Gastroesophageal sphincter (tissue), 4 donors: ENCODE measurements around the gene GPR160. TPM values are rescaled to one million over a fixed set of nuclear protein-coding genes. Genes with fewer than 3 reads are reported as not detected.

ENCODE experiments used
- ATAC-seq: fragments of 150-250 bp; one replicate; pipeline ENCODE4 v1.9.1; 2016; ENCODE audit warnings: mild to moderate bottlenecking, moderate library complexity
- H3K27ac ChIP-seq, 4 donors: fragments of 200-600 bp; sonication (generic) in 3 of 4; 1 replicate in 3 of 4; 2 replicates in 1 of 4; pipeline ENCODE4 v1.5.1; 2016 to 2019
- H3K27me3 ChIP-seq: fragments of 200-600 bp; sonication (generic); one replicate; pipeline ENCODE4 v1.5.1; 2019
- H3K36me3 ChIP-seq, 2 donors: fragments of 200-600 bp; sonication (generic); one replicate each; pipeline ENCODE4 v1.5.1; 2019; ENCODE audit warnings: control low read depth in 1 of 2
- H3K4me1 ChIP-seq, 3 donors: fragments of 200-600 bp; sonication (generic); 1 replicate in 2 of 3; 2 replicates in 1 of 3; pipeline ENCODE4 v1.5.1; 2016 to 2019; ENCODE audit warnings: control low read depth in 2 of 3
- H3K4me3 ChIP-seq, 2 donors: fragments of 200-600 bp; sonication (generic); one replicate each; pipeline ENCODE4 v1.5.1; 2019; ENCODE audit warnings: mild to moderate bottlenecking in 1 of 2, moderate library complexity in 1 of 2
- H3K9me3 ChIP-seq, 3 donors: fragments of 200-600 bp; sonication (generic); one replicate each; pipeline ENCODE4 v1.5.1; 2017 to 2019; ENCODE audit warnings: control low read depth in 2 of 3
- CTCF ChIP-seq, 4 experiments: fragments of 200-600 bp in 2 of 4; fragments of 450-650 bp in 2 of 4; sonication (generic) in 1 of 4; IDR thresholded peaks; one replicate each; pipeline ENCODE4 v1.5.1; 2017 to 2019; ENCODE audit warnings: antibody characterized with exemption in 4 of 4, mild to moderate bottlenecking in 2 of 4, moderate library complexity in 2 of 4
- EP300 ChIP-seq: sonication (generic); formaldehyde crosslinking; IDR thresholded peaks from one replicate; pipeline ENCODE4 v1.6.1; 2017; ENCODE audit warnings: antibody characterized with exemption, mild to moderate bottlenecking
- POLR2A ChIP-seq, 2 donors: fragments of 450-650 bp; IDR thresholded peaks; one replicate each; pipeline ENCODE4 v1.6.1; 2017; ENCODE audit warnings: antibody characterized with exemption in 2 of 2, mild to moderate bottlenecking in 2 of 2, moderate library complexity in 1 of 2
- POLR2AphosphoS5 ChIP-seq: sonication (generic); formaldehyde crosslinking; IDR thresholded peaks from one replicate; pipeline ENCODE4 v1.6.1; 2017; ENCODE audit warnings: antibody characterized with exemption
- WGBS, 2 donors: methylation state at CpG; one replicate each; pipeline ENCODE4 v1.1.5; 2018; ENCODE audit warnings: low coverage in 1 of 2; 5-methylcytosine and 5-hydroxymethylcytosine counted together
- total RNA-seq, 4 donors: library from RNA; depleted of rRNA; stranded (reverse); fragments of >200 nt; gene quantifications; one replicate each; pipeline ENCODE4 v1.1.0, GENCODE V29; 2016

GPR160 gene
- total RNA-seq, 4 donors from 2014 or later = 0.31 to 4.3 (median 0.94) TPM

- Histone ChIP-seq H3K36me3 (peaks cover 0 to 15% of the 10 kb centered on the region in 2 donors), H3K4me1 (no peaks in the 10 kb centered on the region), H3K27me3 (no peaks in the 10 kb centered on the region), H3K27ac (no peak overlapping the region), H3K9me3 (no peaks in the 10 kb centered on the region), H3K4me3 (no peak overlapping the region)
- 70 to 74% methylated on average over 4 to 8 of the region's 13 CpGs for WGBS, 2 donors
- no peak for TF ChIP-seq POLR2AphosphoS5
- no peak for TF ChIP-seq POLR2A (IDR thresholded peaks at IDR 0.05)
- no peak for TF ChIP-seq EP300
- no peak for TF ChIP-seq CTCF (IDR thresholded peaks at IDR 0.05)
- ATAC-seq = no peak
These were observed 41.0 kb downstream of the GPR160 start for GRCh38 chr3:170078620-170079281.

GRCh38 chr3:170079536-170080165 is 41.9 kb downstream of the GPR160 start:
- 68 to 85% methylated on average over 2 of the region's 2 CpGs for WGBS, 2 donors
- peaks cover 0 to 24% of the 10 kb centered on the region in 2 donors for H3K36me3 ChIP-seq
- H3K9me3 ChIP-seq = no peaks in the 10 kb centered on the region
- no peak for ATAC-seq
- no peak overlapping the region for H3K27ac ChIP-seq
- no peaks in the 10 kb centered on the region for H3K4me1 ChIP-seq
- no peaks in the 10 kb centered on the region for H3K27me3 ChIP-seq
- H3K4me3 ChIP-seq = no peak overlapping the region
- TF ChIP-seq POLR2A (IDR thresholded peaks at IDR 0.05) = no peak
- no peak for TF ChIP-seq EP300
- no peak for TF ChIP-seq CTCF (IDR thresholded peaks at IDR 0.05)
- no peak for TF ChIP-seq POLR2AphosphoS5

GRCh38 chr3:170080605-170081004 is 42.8 kb downstream of the GPR160 start:
- Histone ChIP-seq H3K9me3 (no peaks in the 10 kb centered on the region), H3K27ac (no peak overlapping the region), H3K36me3 (peaks cover 0 to 34% of the 10 kb centered on the region in 2 donors), H3K27me3 (no peaks in the 10 kb centered on the region), H3K4me3 (no peak overlapping the region), H3K4me1 (no peaks in the 10 kb centered on the region)
- ATAC-seq = no peak
- no peak for TF ChIP-seq CTCF (IDR thresholded peaks at IDR 0.05)
- TF ChIP-seq POLR2A (IDR thresholded peaks at IDR 0.05) = no peak
- TF ChIP-seq EP300 = no peak
- TF ChIP-seq POLR2AphosphoS5 = no peak
- WGBS, 2 donors = 86% methylated on average over 2 to 4 of the region's 4 CpGs

- no peaks in the 10 kb centered on the region for H3K27me3 ChIP-seq
- H3K27ac ChIP-seq = no peak overlapping the region
- H3K9me3 ChIP-seq = no peaks in the 10 kb centered on the region
- no peak for TF ChIP-seq CTCF (IDR thresholded peaks at IDR 0.05)
- no peak for TF ChIP-seq POLR2AphosphoS5
- no peak for TF ChIP-seq POLR2A (IDR thresholded peaks at IDR 0.05)
- no peak for TF ChIP-seq EP300
- peaks cover 0 to 40% of the 10 kb centered on the region in 2 donors for H3K36me3 ChIP-seq
- H3K4me1 ChIP-seq = no peaks in the 10 kb centered on the region
- ATAC-seq = no peak
- WGBS, 2 donors = 50 to 67% methylated on average over 1 of the region's 1 CpG
- H3K4me3 ChIP-seq = no peak overlapping the region
These were observed 43.4 kb downstream of the GPR160 start for GRCh38 chr3:170081079-170081741.
